ENCODE data around the gene PLEKHG1. TPM values are rescaled to one million over a fixed set of nuclear protein-coding genes. Genes with fewer than 3 reads are reported as not detected.

The PLEKHG1 gene
- polyA plus RNA-seq, 2 of the 4 experiments (the other 2 are of a cell fraction) = 0.17 to 0.93 TPM

GRCh38 chr6:150603176-150603575 is 3.5 kb downstream of the PLEKHG1 start:
- Histone ChIP-seq H3K4me3 (no peak overlapping the region), H3K9me3 (no peaks in the 10 kb centered on the region), H3K4me1 (no peaks in the 10 kb centered on the region; the same call in 2 of the 3 replicates), H3K27ac (no peak overlapping the region), H3K4me2 (no peak overlapping the region)
- DNase-seq (ENCODE audit: low read depth in 1 of 2, low spot score in 1 of 2) (no peak), FAIRE-seq (no peak), ATAC-seq (no peak)
- POLR2A ChIA-PET = no interaction called here
- no peak for TF ChIP-seq KDM5A (IDR thresholded peaks at IDR 0.05)
- TF ChIP-seq MAX (IDR thresholded peaks at IDR 0.05) = no peak
- TF ChIP-seq HOXA7 (CRISPR knock-in tag; IDR thresholded peaks at IDR 0.05) = no peak
- no peak for TF ChIP-seq CHD4 (IDR thresholded peaks at IDR 0.05; ENCODE audit: borderline replicate concordance)
- TF ChIP-seq REST (IDR thresholded peaks at IDR 0.05) = no peak
- no peak for TF ChIP-seq NR3C1 (IDR thresholded peaks at IDR 0.05)
- TF ChIP-seq CEBPB (IDR thresholded peaks at IDR 0.05) = no peak
- TF ChIP-seq RARB (CRISPR knock-in tag; IDR thresholded peaks at IDR 0.05) = no peak
- no peak for TF ChIP-seq ATOH8 (CRISPR knock-in tag; IDR thresholded peaks at IDR 0.05; ENCODE audit: low read depth)
- TF ChIP-seq ZFP36 (IDR thresholded peaks at IDR 0.05; ENCODE audit: borderline replicate concordance, partially characterized antibody) = no peak
- no peak for TF ChIP-seq SREBF2 (IDR thresholded peaks at IDR 0.05)
- WGBS (ENCODE audit: missing lambda C conversion rate) = 70% methylated on average over 4 of the region's 4 CpGs
- CTCF ChIA-PET = interaction anchor here (1.5 kb wide), 1 partner anchor 83 kb away, joined by 3 read pairs; no protein-coding TSS in a partner anchor

- no peak overlapping the region for H3K27ac ChIP-seq
- TF ChIP-seq GATA3 (IDR thresholded peaks at IDR 0.05; ENCODE audit: borderline replicate concordance) = no peak
- no peak for TF ChIP-seq FOSL2 (IDR thresholded peaks at IDR 0.05)
- TF ChIP-seq FOSL2 (CRISPR knock-in tag; IDR thresholded peaks at IDR 0.05) = no peak
- no peak for TF ChIP-seq TP53 (CRISPR knock-in tag; IDR thresholded peaks at IDR 0.05)
- H3K4me2 ChIP-seq = no peak overlapping the region
- ChIA-PET CTCF (no interaction called here), POLR2A (no interaction called here)
- FAIRE-seq (no peak), DNase-seq (ENCODE audit: low read depth in 1 of 2, low spot score in 1 of 2) (no peak), ATAC-seq (no peak)
- 41% methylated on average over 6 of the region's 6 CpGs for WGBS (ENCODE audit: missing lambda C conversion rate)
- H3K4me3 ChIP-seq = no peak overlapping the region
- no peaks in the 10 kb centered on the region for H3K4me1 ChIP-seq
- no peaks in the 10 kb centered on the region for H3K9me3 ChIP-seq
Measured at GRCh38 chr6:150604467-150604866, 4.8 kb downstream of the PLEKHG1 start.

- FAIRE-seq = no peak
- ChIA-PET CTCF (no interaction called here), POLR2A (no interaction called here)
- TF ChIP-seq ZC3H11A (IDR thresholded peaks at IDR 0.05) (no peak), KDM1A (IDR thresholded peaks at IDR 0.05; ENCODE audit: low read depth) (no peak), HMGXB4 (CRISPR knock-in tag; IDR thresholded peaks at IDR 0.05; ENCODE audit: borderline replicate concordance) (no peak), ZFP36 (IDR thresholded peaks at IDR 0.05; ENCODE audit: borderline replicate concordance, partially characterized antibody) (no peak)
- no peak for ATAC-seq
- no peak for DNase-seq (ENCODE audit: low read depth in 1 of 2, low spot score in 1 of 2)
- Histone ChIP-seq H3K4me3 (no peak overlapping the region), H3K27ac (no peak overlapping the region), H3K9me3 (no peaks in the 10 kb centered on the region), H3K4me2 (no peak overlapping the region), H3K4me1 (no peaks in the 10 kb centered on the region)
- 39% methylated on average over 3 of the region's 3 CpGs for WGBS (ENCODE audit: missing lambda C conversion rate)
Measured at GRCh38 chr6:150605333-150605732, 5.6 kb downstream of the PLEKHG1 start.
